ENCODE results near the gene FRYL. TPM values are rescaled to one million over a fixed set of nuclear protein-coding genes. Genes with fewer than 3 reads are reported as not detected.

Gene FRYL
- total RNA-seq, 1 donor from 2014 or later = 36.2 TPM

- ATAC-seq (no peak), DNase-seq (ENCODE audit: missing footprints) (no peak)
- intact Hi-C loops (cut with DNase I) = no loop called here
Measured at GRCh38 chr4:48450740-48451139, 329.3 kb downstream of the FRYL start.

GRCh38 chr4:48449151-48449550 is 330.9 kb downstream of the FRYL start:
- ATAC-seq = no peak
- DNase-seq (ENCODE audit: missing footprints) = no peak
- intact Hi-C loops (cut with DNase I) = loop anchor here (10.0 kb wide), 1 partner anchor 516 kb away; no protein-coding TSS in a partner anchor

Other genes starting within 250 kb of the FRYL start
- gene OCIAD1, start 50.8 kb upstream of the FRYL start, total RNA-seq = 128 TPM
- gene OCIAD2, start 126.5 kb upstream of the FRYL start, total RNA-seq = 18.5 TPM
- gene CWH43, start 206.0 kb upstream of the FRYL start, total RNA-seq = not detected